ENCODE data around the gene EYA3. TPM values are rescaled to one million over a fixed set of nuclear protein-coding genes. Genes with fewer than 3 reads are reported as not detected.

The EYA3 gene
- total RNA-seq, 4 donors from 2014 or later, result 13.8 to 21.9 (median 15.8) TPM

- no peaks in the 10 kb centered on the region for H3K27me3 ChIP-seq
- no peak for TF ChIP-seq CTCF (IDR thresholded peaks at IDR 0.05)
- TF ChIP-seq POLR2A (IDR thresholded peaks at IDR 0.05), result no peak
- no peak overlapping the region for H3K4me3 ChIP-seq
- intact Hi-C loops (cut with DNase I), result no loop called here
- H3K4me1 ChIP-seq, result peaks cover 0 to 28% (median 0%) of the 10 kb centered on the region in 3 donors
- H3K9me3 ChIP-seq, result no peaks in the 10 kb centered on the region
- no peak for DNase-seq
- no peak overlapping the region for H3K27ac ChIP-seq
- WGBS, 2 donors, result 88 to 89% methylated on average over 11 of the region's 11 CpGs
- no peaks in the 10 kb centered on the region for H3K36me3 ChIP-seq
Observed at GRCh38 chr1:28070725-28071593, 17.5 kb downstream of the EYA3 start.

GRCh38 chr1:28067523-28068090 is 20.8 kb downstream of the EYA3 start:
- Histone ChIP-seq H3K4me1 (peaks cover 0 to 39% (median 0%) of the 10 kb centered on the region in 3 donors), H3K4me3 (no peak overlapping the region), H3K36me3 (peaks cover 0 to 10% (median 0%) of the 10 kb centered on the region in 3 donors), H3K27me3 (no peaks in the 10 kb centered on the region), H3K27ac (no peak overlapping the region), H3K9me3 (no peaks in the 10 kb centered on the region)
- 50 to 54% methylated on average over 2 of the region's 2 CpGs for WGBS, 2 donors
- no peak for DNase-seq
- intact Hi-C loops (cut with DNase I), result no loop called here
- no peak for TF ChIP-seq POLR2A (IDR thresholded peaks at IDR 0.05)

- intact Hi-C loops (cut with DNase I), result no loop called here
- peaks cover 0 to 32% (median 0%) of the 10 kb centered on the region in 3 donors for H3K4me1 ChIP-seq
- no peak overlapping the region for H3K4me3 ChIP-seq
- 40 to 52% methylated on average over 3 of the region's 3 CpGs for WGBS, 2 donors
- TF ChIP-seq POLR2A (IDR thresholded peaks at IDR 0.05), result no peak
- TF ChIP-seq CTCF (IDR thresholded peaks at IDR 0.05), result no peak
- H3K27ac ChIP-seq, result no peak overlapping the region
- H3K9me3 ChIP-seq, result no peaks in the 10 kb centered on the region
- DNase-seq, result no peak
- H3K27me3 ChIP-seq, result no peaks in the 10 kb centered on the region
- H3K36me3 ChIP-seq, result peaks cover 0 to 10% (median 0%) of the 10 kb centered on the region in 3 donors
Observed at GRCh38 chr1:28066393-28067154, 21.8 kb downstream of the EYA3 start.

GRCh38 chr1:28064064-28064463 is 24.3 kb downstream of the EYA3 start:
- no peak for TF ChIP-seq CTCF (IDR thresholded peaks at IDR 0.05)
- TF ChIP-seq POLR2A (IDR thresholded peaks at IDR 0.05), result no peak
- no peaks in the 10 kb centered on the region for H3K27me3 ChIP-seq
- H3K9me3 ChIP-seq, result no peaks in the 10 kb centered on the region
- H3K36me3 ChIP-seq, result peaks cover 0 to 10% (median 0%) of the 10 kb centered on the region in 3 donors
- intact Hi-C loops (cut with DNase I), result no loop called here
- no peak overlapping the region for H3K4me3 ChIP-seq
- DNase-seq, result no peak
- H3K27ac ChIP-seq, result no peak overlapping the region
- peaks cover 0 to 34% (median 0%) of the 10 kb centered on the region in 3 donors for H3K4me1 ChIP-seq
- 14 to 27% methylated on average over 5 of the region's 5 CpGs for WGBS, 2 donors

- Histone ChIP-seq H3K27me3 (no peaks in the 10 kb centered on the region), H3K9me3 (no peaks in the 10 kb centered on the region), H3K4me3 (no peak overlapping the region), H3K36me3 (peaks cover 0 to 10% (median 0%) of the 10 kb centered on the region in 3 donors), H3K27ac (no peak overlapping the region), H3K4me1 (peaks cover 0 to 43% (median 0%) of the 10 kb centered on the region in 3 donors)
- whole genome bisulfite sequencing, 2 donors, result 44 to 70% methylated on average over 7 of the region's 7 CpGs
- intact Hi-C loops (cut with DNase I), result no loop called here
- TF ChIP-seq CTCF (IDR thresholded peaks at IDR 0.05) (no peak), POLR2A (IDR thresholded peaks at IDR 0.05) (no peak)
- DNase-seq, result no peak
Observed at GRCh38 chr1:28062806-28063205, 25.6 kb downstream of the EYA3 start.

Measured in esophagus squamous epithelium (tissue), 5 donors.